GM08714 (cell line): ENCODE measurements around the gene XDH.

ENCODE experiments used
- H3K4me3 ChIP-seq: fragments of 200-500 bp; sonication (Bioruptor generic); 2 replicates; pipeline ENCODE4 v1.5.1; 2014; ENCODE audit warnings: mild to moderate bottlenecking, low read length, inconsistent platforms
- ZNF274 ChIP-seq: IDR thresholded peaks from 2 replicates; pipeline ENCODE4 v1.6.1; 2012; ENCODE audit warnings: mild to moderate bottlenecking, low read depth, low read length

XDH gene

GRCh38 chr2:31415421-31415820, 879 bp upstream of the XDH start:
- no peak for TF ChIP-seq ZNF274

GRCh38 chr2:31413862-31414550, 536 bp downstream of the XDH start:
- H3K4me3 ChIP-seq: no peak overlapping the region
- no peak for TF ChIP-seq ZNF274

More at GRCh38 chr2:31415421-31415820, 879 bp upstream of the XDH start:
- no peak overlapping the region for H3K4me3 ChIP-seq

- H3K4me3 ChIP-seq: no peak overlapping the region
- no peak for TF ChIP-seq ZNF274
These were observed 1.5 kb downstream of the XDH start for GRCh38 chr2:31413025-31413424.

- TF ChIP-seq ZNF274: no peak
- no peak overlapping the region for H3K4me3 ChIP-seq
These were observed 2.8 kb downstream of the XDH start for GRCh38 chr2:31411771-31412170.

GRCh38 chr2:31406593-31407385, 7.8 kb downstream of the XDH start:
- no peak for TF ChIP-seq ZNF274
- H3K4me3 ChIP-seq: no peak overlapping the region

- no peak overlapping the region for H3K4me3 ChIP-seq
- no peak for TF ChIP-seq ZNF274
These were observed 9.7 kb downstream of the XDH start for GRCh38 chr2:31404827-31405226.

GRCh38 chr2:31404302-31404701, 10.2 kb downstream of the XDH start:
- TF ChIP-seq ZNF274: no peak
- H3K4me3 ChIP-seq: no peak overlapping the region

- no peak for TF ChIP-seq ZNF274
- H3K4me3 ChIP-seq: no peak overlapping the region
These were observed 12.2 kb downstream of the XDH start for GRCh38 chr2:31402388-31402787.

- no peak overlapping the region for H3K4me3 ChIP-seq
- TF ChIP-seq ZNF274: no peak
These were observed 13.0 kb downstream of the XDH start for GRCh38 chr2:31401580-31401979.

- H3K4me3 ChIP-seq: no peak overlapping the region
- no peak for TF ChIP-seq ZNF274
These were observed 15.7 kb downstream of the XDH start for GRCh38 chr2:31398881-31399280.

GRCh38 chr2:31397094-31397493, 17.4 kb downstream of the XDH start:
- H3K4me3 ChIP-seq: no peak overlapping the region
- no peak for TF ChIP-seq ZNF274

GRCh38 chr2:31390324-31390723, 24.2 kb downstream of the XDH start:
- no peak for TF ChIP-seq ZNF274
- H3K4me3 ChIP-seq: no peak overlapping the region

- no peak for TF ChIP-seq ZNF274
These were observed 25.8 kb downstream of the XDH start for GRCh38 chr2:31388736-31389135.

GRCh38 chr2:31387850-31388249, 26.7 kb downstream of the XDH start:
- H3K4me3 ChIP-seq: no peak overlapping the region
- no peak for TF ChIP-seq ZNF274

More at GRCh38 chr2:31388736-31389135, 25.8 kb downstream of the XDH start:
- H3K4me3 ChIP-seq: no peak overlapping the region

GRCh38 chr2:31386648-31387047, 27.9 kb downstream of the XDH start:
- no peak overlapping the region for H3K4me3 ChIP-seq
- no peak for TF ChIP-seq ZNF274
